Neural crest cell (in vitro differentiated cells): ENCODE data around the gene GABRB1. TPM values are rescaled to one million over a fixed set of nuclear protein-coding genes. Genes with fewer than 3 reads are reported as not detected.

Source experiments
- DNase-seq: peaks from one replicate; pipeline ENCODE4 v3.0.0; 2021; ENCODE audit warnings: low read depth, mixed read lengths, low spot score
- H3K27ac Mint-ChIP-seq: one replicate; pipeline ENCODE4 v1.8.0; 2021; ENCODE audit warnings: mild to moderate bottlenecking, mixed read lengths; ENCODE audit not compliant: unreplicated experiment
- H3K27me3 Mint-ChIP-seq: 2 replicates; pipeline ENCODE4 v1.8.0; 2021; ENCODE audit warnings: low read depth, mild to moderate bottlenecking, mixed read lengths
- H3K36me3 Mint-ChIP-seq: 2 replicates; pipeline ENCODE4 v1.8.0; 2021; ENCODE audit warnings: low read depth, mild to moderate bottlenecking, mixed read lengths
- H3K4me1 Mint-ChIP-seq: 2 replicates; pipeline ENCODE4 v1.8.0; 2021; ENCODE audit warnings: mixed read lengths
- H3K4me3 Mint-ChIP-seq: one replicate; pipeline ENCODE4 v1.8.0; 2021; ENCODE audit warnings: mild to moderate bottlenecking, mixed read lengths
- H3K9me3 Mint-ChIP-seq: 2 replicates; pipeline ENCODE4 v1.8.0; 2021; ENCODE audit warnings: mixed read lengths
- CTCF ChIP-seq: fragments of 200-600 bp; sonication (generic); conservative IDR thresholded peaks from 2 replicates; pipeline ENCODE4 v1.5.0; 2021; ENCODE audit warnings: antibody characterized with exemption, mild to moderate bottlenecking
- total RNA-seq: library from RNA; stranded (reverse); gene quantifications from 2 replicates; pipeline ENCODE4 v1.2.1, GENCODE V29; 2021

The GABRB1 gene
- total RNA-seq, 1 donor from 2014 or later: not detected

GRCh38 chr4:47193179-47193578 lies 161.8 kb downstream of the GABRB1 start:
- H3K4me1 Mint-ChIP-seq: no peaks in the 10 kb centered on the region
- H3K36me3 Mint-ChIP-seq: no peaks in the 10 kb centered on the region
- no peak overlapping the region for H3K27ac Mint-ChIP-seq
- no peak overlapping the region for H3K4me3 Mint-ChIP-seq
- no peak for DNase-seq
- H3K27me3 Mint-ChIP-seq: no peaks in the 10 kb centered on the region
- no peak for TF ChIP-seq CTCF
- H3K9me3 Mint-ChIP-seq: no peaks in the 10 kb centered on the region

- no peak for TF ChIP-seq CTCF
- H3K9me3 Mint-ChIP-seq: no peaks in the 10 kb centered on the region
- no peak for DNase-seq
- H3K4me1 Mint-ChIP-seq: no peaks in the 10 kb centered on the region
- H3K27ac Mint-ChIP-seq: no peak overlapping the region
- H3K36me3 Mint-ChIP-seq: no peaks in the 10 kb centered on the region
- H3K27me3 Mint-ChIP-seq: no peaks in the 10 kb centered on the region
- no peak overlapping the region for H3K4me3 Mint-ChIP-seq
Measured at GRCh38 chr4:47194036-47194737, 162.8 kb downstream of the GABRB1 start.

- Mint-ChIP-seq H3K27ac (no peak overlapping the region), H3K27me3 (no peaks in the 10 kb centered on the region), H3K4me1 (no peaks in the 10 kb centered on the region), H3K36me3 (no peaks in the 10 kb centered on the region), H3K9me3 (peaks cover 3% of the 10 kb centered on the region), H3K4me3 (no peak overlapping the region)
- TF ChIP-seq CTCF: no peak
- no peak for DNase-seq
Measured at GRCh38 chr4:47195706-47196105, 164.3 kb downstream of the GABRB1 start.

GRCh38 chr4:47198791-47199190 lies 167.4 kb downstream of the GABRB1 start:
- no peaks in the 10 kb centered on the region for H3K27me3 Mint-ChIP-seq
- no peak for DNase-seq
- no peak overlapping the region for H3K27ac Mint-ChIP-seq
- no peak for TF ChIP-seq CTCF
- H3K36me3 Mint-ChIP-seq: no peaks in the 10 kb centered on the region
- H3K4me1 Mint-ChIP-seq: no peaks in the 10 kb centered on the region
- no peak overlapping the region for H3K4me3 Mint-ChIP-seq
- H3K9me3 Mint-ChIP-seq: peaks cover 3% of the 10 kb centered on the region

GRCh38 chr4:47203593-47203992 lies 172.2 kb downstream of the GABRB1 start:
- Mint-ChIP-seq H3K27me3 (no peaks in the 10 kb centered on the region), H3K4me3 (no peak overlapping the region), H3K27ac (no peak overlapping the region), H3K36me3 (no peaks in the 10 kb centered on the region), H3K9me3 (peaks cover 3% of the 10 kb centered on the region), H3K4me1 (no peaks in the 10 kb centered on the region)
- DNase-seq: no peak
- no peak for TF ChIP-seq CTCF
